Upper lobe of left lung (tissue), 4 donors: ENCODE results near the gene GPS2.

Source experiments
- CTCF ChIP-seq, 6 experiments: fragments of 450-650 bp in 4 of 6; fragments of 200-600 bp in 2 of 6; sonication (generic) in 2 of 6; IDR thresholded peaks; one replicate each; pipeline ENCODE4 v1.5.1; 2016 to 2019; ENCODE audit warnings: antibody characterized with exemption in 6 of 6
- POLR2AphosphoS5 ChIP-seq, 2 donors: sonication (generic); formaldehyde crosslinking; IDR thresholded peaks; one replicate each; pipeline ENCODE4 v1.5.1; 2017; ENCODE audit warnings: antibody characterized with exemption in 2 of 2

GRCh38 chr17:7327056-7327455, 11.9 kb upstream of the GPS2 start:
- TF ChIP-seq CTCF (IDR thresholded peaks at IDR 0.05) (no peak), POLR2AphosphoS5 (IDR thresholded peaks at IDR 0.05) (no peak)
